ENCODE data around the gene ZFYVE27.
"Not testable (repeated sequence)": the region's sequence is repeated elsewhere in the genome, so short reads cannot be mapped to it uniquely, and the experiment has no call there.

ZFYVE27 gene

GRCh38 chr10:97736902-97737769 lies at the start of gene ZFYVE27:
Gene ZFYVE27, plus strand, starts transcription at chr10:97737128. Its CDS starts 1,350 bp downstream, at chr10:97738478.
- DNase-seq (ENCODE audit: low read depth), result peak; percentile 91

GRCh38 chr10:97687785-97688781 lies 48.8 kb upstream of the ZFYVE27 start:
- no peak for DNase-seq (ENCODE audit: low read depth)

- no peak for DNase-seq (ENCODE audit: low read depth)
Observed at GRCh38 chr10:97689559-97690020, 47.3 kb upstream of the ZFYVE27 start.

- DNase-seq (ENCODE audit: low read depth), result no peak
Observed at GRCh38 chr10:97690133-97690532, 46.8 kb upstream of the ZFYVE27 start.

- not testable (repeated sequence) for DNase-seq (ENCODE audit: low read depth)
Observed at GRCh38 chr10:97698072-97698655, 38.8 kb upstream of the ZFYVE27 start.

GRCh38 chr10:97701438-97702069 lies 35.4 kb upstream of the ZFYVE27 start:
- no peak for DNase-seq (ENCODE audit: low read depth)

- DNase-seq (ENCODE audit: low read depth), result no peak
Observed at GRCh38 chr10:97703398-97704067, 33.4 kb upstream of the ZFYVE27 start.

GRCh38 chr10:97704341-97704740 lies 32.6 kb upstream of the ZFYVE27 start:
- DNase-seq (ENCODE audit: low read depth), result no peak

- no peak for DNase-seq (ENCODE audit: low read depth)
Observed at GRCh38 chr10:97705006-97705670, 31.8 kb upstream of the ZFYVE27 start.

- no peak for DNase-seq (ENCODE audit: low read depth)
Observed at GRCh38 chr10:97707134-97707861, 29.6 kb upstream of the ZFYVE27 start.

- DNase-seq (ENCODE audit: low read depth), result no peak
Observed at GRCh38 chr10:97708167-97708566, 28.8 kb upstream of the ZFYVE27 start.

- DNase-seq (ENCODE audit: low read depth), result no peak
Observed at GRCh38 chr10:97708976-97709946, 27.7 kb upstream of the ZFYVE27 start.

GRCh38 chr10:97711640-97712572 lies 25.0 kb upstream of the ZFYVE27 start:
- no peak for DNase-seq (ENCODE audit: low read depth)

- DNase-seq (ENCODE audit: low read depth), result no peak
Observed at GRCh38 chr10:97713339-97713825, 23.5 kb upstream of the ZFYVE27 start, which contains the start of gene MARVELD1. Gene MARVELD1, plus strand, starts transcription at chr10:97713730. Its CDS starts 147 bp downstream, at chr10:97713877.

- DNase-seq (ENCODE audit: low read depth), result no peak
Observed at GRCh38 chr10:97713826-97714400, 23.0 kb upstream of the ZFYVE27 start.

- no peak for DNase-seq (ENCODE audit: low read depth)
Observed at GRCh38 chr10:97714401-97715258, 22.3 kb upstream of the ZFYVE27 start.
